GM18520 (cell line): ENCODE data around the gene ACSM5.
"Not testable (repeated sequence)": the region's sequence is repeated elsewhere in the genome, so short reads cannot be mapped to it uniquely, and the experiment has no call there.

ENCODE experiments used
- ATAC-seq: cut with Tn5 transposase; IDR thresholded peaks from one replicate; pipeline ENCODE4 v1.9.1; 2021; ENCODE audit not compliant: unreplicated experiment

ACSM5 gene

DNA sequence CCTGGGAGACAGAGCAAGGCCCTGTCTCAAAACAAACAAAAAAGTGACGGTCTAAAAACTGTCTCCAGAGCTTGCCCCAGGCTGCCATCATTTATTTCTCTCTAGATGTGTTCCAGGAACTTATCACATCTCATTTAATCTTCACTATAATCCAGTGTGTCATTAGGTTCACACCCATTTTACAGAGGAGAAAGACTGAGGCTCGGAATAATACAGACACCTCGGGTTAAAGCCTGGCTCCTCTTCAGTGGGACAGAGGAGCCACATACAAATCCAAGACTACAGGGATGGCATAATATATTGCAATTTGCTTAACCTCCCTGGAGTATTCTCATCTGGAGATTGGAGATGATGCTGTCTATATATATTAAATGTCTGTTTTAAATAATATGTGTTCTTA, 10.7 kb upstream of the ACSM5 start:
- ATAC-seq, result no peak

DNA sequence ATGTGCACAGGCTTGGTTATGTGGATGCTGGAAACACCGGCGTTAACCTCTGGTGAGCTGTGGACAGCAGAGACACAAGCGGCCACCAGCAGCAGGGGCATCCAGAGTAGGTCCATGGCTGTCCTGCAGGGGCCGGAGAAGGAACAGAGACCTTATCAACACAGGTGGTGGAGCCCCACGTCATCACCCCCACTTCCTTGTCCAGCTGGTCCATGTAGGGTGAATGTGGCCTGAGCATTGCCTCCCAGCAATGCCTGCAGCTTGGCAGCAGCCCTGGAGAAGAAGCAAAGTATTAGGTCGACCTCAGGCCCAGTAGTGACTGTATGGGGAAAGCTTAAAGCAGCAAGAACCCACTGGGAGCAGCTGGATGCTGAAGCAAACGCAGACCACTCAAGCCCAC, 10.1 kb upstream of the ACSM5 start:
- no peak for ATAC-seq

DNA sequence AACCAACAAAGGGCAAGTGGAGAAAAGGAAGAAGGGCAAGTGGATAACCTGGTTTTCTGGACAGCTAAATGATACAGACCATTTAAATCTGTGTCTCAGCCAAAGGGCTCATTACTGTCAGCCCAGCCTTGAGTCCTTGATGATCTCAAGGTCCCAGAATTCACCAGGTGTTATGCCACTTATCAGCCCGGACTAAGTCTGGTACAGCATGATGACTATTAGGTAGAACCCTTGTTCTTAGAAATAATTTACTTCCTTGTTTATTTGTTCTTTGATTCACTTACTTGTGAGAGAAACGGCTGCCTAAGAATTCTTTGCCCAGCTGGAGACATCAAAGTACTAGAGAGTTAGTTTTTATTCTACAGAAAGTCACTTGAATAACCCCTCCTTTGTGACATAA, 8.3 kb upstream of the ACSM5 start:
- no peak for ATAC-seq

DNA sequence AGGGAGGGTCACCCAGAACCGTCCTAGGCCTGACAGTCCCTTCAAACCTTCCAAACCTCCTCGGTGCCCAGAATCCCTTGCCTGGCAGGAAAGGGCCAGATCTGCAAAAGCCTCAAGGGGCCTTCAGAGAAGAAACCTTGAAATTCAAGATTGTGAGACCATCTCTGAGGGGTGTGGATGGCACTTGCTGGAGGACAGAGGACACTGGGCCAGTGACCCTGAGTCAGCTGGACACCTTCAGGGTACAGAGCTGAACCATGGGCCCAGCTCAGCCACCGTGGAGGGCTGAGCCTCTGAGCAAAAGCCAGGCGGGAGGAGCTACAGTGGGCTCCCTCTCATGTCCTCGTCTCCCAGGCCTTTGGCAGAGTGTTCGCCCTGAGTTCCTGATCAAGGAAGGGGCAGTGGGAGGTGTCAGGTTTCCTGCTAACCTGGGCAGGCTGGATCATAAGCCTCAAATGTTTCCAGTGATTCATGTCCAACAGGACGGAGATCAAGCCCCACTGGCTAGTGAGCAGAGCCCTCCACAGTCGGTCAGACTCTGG, 7.8 kb upstream of the ACSM5 start:
- ATAC-seq, result no peak

DNA sequence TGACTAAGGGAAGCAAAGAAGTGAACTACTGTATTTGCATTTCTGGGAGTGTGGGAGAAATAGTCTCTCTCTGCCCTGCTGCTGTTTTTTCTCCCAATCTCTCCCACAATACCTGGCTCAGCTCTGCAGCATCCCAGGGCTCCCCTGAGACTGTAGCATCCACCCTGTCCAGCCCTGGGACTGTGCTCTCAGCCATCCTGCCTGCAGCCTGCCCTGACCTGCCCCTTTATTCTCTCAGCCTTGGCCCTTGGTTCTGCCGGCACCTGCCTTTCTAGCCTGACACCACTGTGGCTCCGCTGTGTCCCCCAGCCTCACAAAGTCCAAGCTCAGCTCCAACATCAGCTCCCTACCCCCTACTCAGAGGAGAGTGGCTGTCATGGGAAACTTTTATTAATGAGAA, 6.7 kb upstream of the ACSM5 start:
- no peak for ATAC-seq

DNA sequence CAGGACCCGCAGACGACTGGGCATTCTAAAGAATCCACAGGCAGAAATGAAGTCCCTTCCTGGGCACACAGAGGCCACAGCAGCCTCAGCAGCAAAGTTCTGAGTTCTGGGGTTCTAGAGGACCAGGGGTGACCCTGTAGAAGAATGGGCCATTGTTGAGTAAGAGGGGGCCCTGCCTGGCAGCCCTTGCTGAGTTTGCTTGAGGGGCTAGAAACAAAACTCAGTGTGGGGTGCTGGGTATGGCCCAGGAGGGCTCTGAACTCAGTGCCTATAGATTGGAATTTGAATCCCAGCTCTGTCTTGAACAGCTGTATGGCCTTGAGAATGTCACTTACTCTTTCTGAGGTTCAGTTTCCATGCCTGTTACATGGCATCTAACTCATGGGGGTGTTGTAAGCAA, 4.7 kb upstream of the ACSM5 start, which contains the start of gene PDILT:
Gene PDILT, minus strand, starts transcription at position 101 of the 400 bp plus-strand sequence. CDS start 5,437 bp downstream, outside the sequence.
- no peak for ATAC-seq

DNA sequence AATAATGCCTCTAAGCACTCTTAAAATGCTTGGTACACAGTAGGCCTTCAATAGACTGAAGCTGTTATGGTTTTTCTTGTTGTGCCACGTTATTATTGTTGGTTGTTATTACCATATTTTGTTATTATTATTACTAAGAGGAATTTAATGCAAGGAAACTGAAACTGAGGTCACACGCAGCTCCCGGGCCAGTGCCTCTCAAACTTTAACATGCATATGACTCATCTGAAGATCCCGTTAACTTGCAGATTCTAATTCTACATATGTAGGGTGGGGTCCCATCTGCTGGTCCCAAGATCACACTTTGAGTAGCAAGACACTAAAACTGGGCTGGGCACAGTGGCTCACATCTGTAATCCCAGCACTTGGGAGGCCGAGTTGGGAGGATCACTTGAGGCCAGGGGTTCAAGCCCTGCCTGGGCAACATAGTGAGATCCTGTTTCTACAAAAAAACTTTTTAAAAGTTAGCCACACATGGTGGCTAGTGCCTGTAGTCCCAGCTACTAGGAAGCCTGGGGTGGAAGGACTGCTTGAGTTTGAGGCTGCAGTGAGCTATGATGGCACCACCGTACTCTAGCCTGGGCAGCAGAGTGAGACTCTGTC, 888 bp downstream of the ACSM5 start:
- no peak for ATAC-seq

DNA sequence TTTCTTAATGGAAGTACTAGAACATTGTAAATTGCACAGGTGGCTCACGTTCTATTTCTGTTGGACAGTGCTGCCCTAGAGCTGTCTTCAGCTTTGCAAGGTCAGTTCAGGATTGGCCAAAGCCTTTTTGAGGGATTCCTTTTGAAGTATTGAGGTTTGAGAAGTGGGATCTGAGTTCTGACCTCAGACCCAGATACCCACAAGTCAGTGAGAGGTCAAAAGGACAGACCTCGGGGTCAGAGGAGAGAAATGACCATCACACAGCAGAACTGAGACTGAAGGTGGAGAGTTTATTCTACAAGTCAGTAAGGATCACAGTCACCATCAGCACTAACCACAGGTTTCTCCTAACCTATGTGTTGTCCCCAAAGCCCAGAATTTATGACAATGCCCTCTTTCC, 1.7 kb downstream of the ACSM5 start:
- no peak for ATAC-seq

DNA sequence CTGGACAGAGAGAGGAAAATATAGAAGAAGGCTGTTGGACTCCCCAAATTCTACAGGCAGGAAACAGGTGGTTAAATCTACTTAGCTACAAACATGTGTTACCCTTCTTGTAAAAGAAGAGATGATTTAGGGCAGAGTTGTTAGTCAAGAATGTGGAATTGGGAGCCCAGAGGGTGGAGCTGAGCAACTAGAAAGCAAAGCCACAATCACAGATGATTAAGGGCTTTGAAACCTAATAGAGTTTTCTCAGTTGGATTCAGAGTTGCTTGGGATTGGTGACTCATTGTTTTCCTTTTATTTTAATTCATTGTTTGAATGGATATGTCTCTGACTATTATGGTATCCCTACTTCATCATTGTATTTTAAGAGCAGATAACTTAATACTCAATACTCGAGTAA, 6.2 kb downstream of the ACSM5 start:
- no peak for ATAC-seq

DNA sequence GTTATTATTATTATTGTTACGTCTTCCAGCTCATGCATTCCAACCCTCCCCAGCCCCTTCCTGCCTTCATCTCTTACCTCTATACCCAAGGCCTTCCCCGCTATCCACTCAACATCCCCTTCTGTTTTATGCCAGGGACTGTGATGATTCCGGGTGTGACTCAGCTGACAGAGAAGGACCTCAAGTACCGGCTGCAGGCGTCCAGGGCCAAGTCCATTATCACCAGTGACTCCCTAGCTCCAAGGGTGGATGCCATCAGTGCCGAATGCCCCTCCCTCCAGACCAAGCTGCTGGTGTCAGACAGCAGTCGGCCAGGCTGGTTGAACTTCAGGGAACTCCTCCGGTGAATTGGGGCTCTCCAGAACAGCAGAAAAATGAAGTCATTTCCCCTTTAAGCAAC, 9.8 kb downstream of the ACSM5 start:
- ATAC-seq, result not testable (repeated sequence)

DNA sequence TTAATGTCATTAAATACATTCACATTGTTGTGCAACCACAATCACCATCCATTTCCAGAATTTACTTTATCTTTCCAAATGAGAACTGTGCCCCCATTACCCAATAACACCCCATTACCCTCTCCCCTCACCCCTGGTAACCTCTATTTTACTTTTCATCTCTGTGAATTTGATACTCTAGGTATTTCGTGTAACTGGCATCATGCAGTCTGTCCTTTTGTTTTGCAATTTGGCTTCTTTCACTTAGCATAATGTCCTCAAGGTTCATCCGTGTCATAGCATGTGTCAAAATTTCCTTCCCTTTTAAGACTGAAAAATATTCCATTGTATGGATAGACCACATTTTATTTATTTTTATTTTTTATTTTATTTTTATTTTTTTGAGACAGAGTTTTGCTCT, 12.4 kb downstream of the ACSM5 start:
- not testable (repeated sequence) for ATAC-seq

DNA sequence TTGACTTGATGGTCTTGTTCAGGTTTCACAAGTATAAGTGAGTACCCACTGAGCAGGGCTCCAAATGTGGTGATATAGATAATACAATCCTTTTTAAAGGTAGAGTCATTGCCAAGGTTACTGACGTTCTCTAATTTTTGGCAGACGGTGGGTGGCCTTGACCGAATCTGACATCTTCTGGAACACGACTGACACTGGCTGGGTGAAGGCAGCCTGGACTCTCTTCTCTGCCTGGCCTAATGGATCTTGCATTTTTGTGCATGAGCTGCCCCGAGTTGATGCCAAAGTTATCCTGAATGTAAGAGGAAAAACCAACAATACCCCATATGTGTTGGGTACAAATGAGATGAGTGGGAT, 14.4 kb downstream of the ACSM5 start:
- not testable (repeated sequence) for ATAC-seq

DNA sequence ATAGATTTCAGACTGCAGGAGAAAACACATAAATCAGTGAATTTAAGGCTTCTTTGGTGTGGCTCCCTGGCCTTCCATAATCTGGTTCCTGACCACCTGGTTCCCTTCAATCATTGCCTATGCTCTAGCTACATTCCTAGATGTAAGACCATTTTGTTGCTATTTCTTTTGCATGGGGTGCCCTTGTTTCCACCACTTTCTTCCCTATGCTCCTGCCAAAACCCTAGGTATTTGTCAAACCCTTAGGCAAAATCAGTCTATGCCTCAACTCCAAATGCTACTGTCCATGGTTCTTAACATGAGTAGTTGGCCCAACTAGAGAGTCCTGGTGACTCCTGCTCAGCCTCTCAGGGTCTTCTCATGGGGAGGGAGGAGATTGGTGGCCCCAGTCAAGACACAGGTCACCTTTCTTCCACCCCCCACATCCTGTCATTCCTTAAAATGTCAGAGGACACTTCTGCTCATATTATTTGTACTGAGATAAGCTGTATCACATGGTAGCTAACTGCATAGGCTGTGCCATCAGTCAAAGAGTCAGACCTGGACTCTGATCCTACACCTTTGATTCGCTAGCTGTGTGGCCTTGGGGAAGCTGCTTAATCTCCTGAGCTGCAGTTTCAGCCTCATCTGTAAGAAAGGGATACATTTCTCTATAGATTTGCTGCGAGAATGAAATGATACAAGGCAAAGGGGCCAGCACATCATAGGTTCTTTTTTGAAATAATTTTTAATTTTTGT, 15.0 kb downstream of the ACSM5 start:
- no peak for ATAC-seq

DNA sequence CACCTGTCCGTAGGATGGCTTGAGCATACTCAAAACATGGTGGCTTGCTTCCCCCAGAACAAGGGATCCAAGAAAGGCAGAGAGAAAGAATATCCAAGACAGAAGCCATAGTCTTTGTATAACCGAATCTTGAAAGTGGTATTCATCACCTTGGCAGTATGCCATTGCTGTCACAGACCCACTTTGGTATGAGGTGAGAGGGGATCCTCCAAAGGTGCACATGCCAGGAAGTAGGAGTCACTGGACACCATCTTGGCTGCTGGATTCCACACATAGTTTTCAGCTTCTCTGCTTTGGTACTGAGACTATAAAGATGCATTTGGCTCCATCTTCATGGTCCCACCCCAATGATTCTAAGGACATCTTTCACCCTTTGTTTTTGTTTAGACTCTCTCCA, 18.1 kb downstream of the ACSM5 start:
- ATAC-seq, result not testable (repeated sequence)

DNA sequence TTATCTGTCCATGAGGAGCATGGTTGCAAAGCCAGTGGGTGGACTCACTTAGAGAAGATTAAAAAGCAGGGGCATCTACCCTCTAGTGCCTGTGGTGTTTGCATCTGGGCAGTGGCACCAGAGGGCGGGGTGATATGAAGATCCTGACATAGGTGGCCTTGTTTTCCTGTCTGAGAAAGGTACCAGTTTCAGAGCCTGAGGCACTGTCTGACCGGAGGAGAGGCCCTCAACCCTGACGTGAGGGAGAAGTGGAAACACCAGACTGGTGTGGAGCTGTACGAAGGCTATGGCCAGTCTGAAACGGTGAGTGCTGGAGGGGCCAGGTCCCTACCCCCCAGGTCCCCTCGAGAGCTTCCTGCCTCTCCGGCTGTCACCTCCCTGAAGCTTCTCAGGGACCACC, 20.2 kb downstream of the ACSM5 start:
- not testable (repeated sequence) for ATAC-seq

DNA sequence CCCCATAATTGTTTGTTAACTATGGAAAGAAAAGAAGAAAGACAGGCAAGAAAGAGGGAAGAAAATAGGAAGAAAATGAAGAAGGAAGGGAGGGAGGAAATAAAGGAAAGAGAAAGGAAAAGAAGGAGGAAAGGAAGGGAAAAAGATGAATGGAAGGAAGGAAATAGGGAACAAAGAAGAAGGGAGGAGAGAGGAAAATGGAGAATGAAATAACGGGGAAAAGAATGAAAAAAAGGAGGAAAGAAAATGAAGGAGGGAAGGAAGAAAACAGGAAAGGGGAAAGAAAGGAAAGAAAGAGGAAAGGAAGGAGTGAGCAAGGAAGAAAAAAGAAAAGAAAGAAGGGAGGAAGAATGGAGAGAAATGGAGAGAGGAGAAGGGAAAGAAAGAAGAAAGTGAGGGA, 21.1 kb downstream of the ACSM5 start:
- not testable (repeated sequence) for ATAC-seq

DNA sequence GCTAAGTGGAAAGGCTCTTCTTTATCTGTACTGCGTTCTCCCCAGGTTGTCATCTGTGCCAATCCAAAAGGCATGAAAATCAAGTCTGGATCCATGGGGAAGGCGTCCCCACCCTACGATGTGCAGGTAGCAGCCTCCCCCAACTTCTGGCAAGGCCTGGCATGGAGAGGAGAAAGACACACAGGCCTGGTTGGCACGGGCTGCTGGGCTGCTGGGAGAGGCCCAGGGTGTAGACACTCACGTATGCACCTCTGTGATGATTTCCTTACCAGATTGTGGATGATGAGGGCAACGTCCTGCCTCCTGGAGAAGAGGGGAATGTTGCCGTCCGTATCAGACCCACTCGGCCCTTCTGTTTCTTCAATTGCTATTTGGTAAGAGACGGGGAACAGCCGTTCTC, 21.6 kb downstream of the ACSM5 start:
- no peak for ATAC-seq

DNA sequence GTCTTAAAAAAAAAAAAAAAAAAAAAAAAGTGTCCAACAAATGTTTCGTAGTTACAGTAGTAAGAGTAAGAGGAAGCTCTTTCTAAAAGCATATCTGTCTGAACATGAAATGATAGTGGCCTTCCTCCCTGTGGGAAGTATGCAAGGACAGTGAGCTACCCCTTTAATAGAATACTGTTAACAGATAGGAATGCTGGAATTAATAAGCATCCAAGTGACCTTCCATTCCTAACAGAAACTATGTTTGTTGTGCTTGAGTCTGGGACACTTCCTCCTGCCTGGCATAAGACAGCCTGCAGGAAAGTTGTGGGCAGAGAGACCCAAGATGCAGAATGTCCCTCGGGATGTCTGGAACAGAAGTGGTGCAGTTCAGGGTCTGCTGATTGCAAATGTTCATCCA, 29.6 kb downstream of the ACSM5 start:
- ATAC-seq, result not testable (repeated sequence)

DNA sequence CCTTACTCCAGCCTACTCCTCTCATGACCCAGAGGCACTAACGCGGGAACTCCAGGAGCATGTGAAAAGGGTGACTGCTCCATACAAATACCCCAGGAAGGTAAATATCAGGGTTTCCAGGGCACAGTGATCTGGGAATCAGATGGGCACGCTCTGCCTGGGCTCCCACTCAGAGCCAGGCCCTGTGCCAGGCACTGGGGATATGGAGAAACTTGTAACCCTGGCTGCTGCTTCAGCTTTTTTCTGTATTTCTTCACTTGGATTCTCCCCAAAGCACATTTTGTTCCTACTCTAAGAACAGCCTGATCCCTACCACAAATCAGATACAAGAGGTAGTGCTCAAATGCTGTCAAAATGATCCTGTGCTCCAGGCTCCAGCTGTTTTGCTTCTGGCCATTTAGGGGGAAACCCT, 30.5 kb downstream of the ACSM5 start:
- ATAC-seq, result not testable (repeated sequence)

DNA sequence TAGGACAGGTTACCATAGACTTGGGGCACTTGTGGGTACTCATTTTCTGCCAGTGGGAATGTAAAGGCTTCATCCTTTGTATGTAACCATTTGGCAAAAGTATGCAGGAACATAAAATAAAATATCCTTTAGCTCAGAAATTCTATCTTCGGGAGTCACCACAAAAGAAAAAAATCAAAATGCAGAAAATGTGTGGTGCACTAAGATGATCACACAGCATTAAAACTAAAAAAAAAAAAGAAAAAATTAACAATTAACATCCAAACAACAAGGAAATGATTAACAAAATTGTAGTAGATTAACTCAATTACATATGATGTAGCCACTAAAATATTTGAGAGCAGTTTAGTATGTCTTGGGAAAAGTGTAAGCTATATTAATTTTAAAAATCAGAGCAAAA, 31.4 kb downstream of the ACSM5 start:
- not testable (repeated sequence) for ATAC-seq

DNA sequence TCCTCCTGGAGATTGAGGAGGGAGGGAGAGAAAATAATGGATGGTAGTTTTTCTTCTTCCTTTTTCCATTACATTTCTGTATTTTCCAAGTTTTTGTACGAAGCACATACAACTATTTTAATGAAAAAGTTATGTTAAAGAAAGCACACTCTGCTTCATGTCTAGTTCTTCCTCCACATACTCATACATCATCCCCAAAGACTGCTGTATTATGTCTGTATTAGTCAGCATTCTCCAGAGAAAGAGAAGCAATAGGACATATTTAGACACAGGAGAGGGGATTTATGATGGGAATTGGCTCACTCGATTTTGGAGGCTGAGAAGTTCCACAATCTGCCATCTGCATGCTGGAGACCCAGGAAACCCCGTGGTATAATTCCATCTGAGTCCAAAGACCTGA, 31.9 kb downstream of the ACSM5 start:
- no peak for ATAC-seq

DNA sequence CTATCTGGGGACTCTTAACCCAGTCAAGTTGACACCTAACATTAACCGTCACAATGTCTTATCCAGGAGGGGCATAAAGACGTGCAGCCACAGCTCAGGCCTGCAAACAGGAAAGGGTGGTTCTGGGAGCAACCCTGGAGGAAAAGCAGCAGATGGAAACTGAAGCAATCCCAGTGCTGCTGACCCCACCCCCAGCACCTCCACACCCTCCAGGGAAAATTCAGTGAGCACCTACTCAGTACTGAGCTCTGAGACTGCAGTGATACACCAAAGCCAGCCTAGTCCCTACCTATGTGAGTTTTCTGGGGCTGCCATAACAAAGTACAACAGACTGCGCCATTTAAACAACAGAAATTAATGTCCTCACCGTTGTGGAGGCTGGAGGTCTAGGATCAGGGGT, 32.5 kb downstream of the ACSM5 start:
- ATAC-seq, result not testable (repeated sequence)
